ENCODE measurements around the gene GPAT3.
"Not testable (repeated sequence)": the region's sequence is repeated elsewhere in the genome, so short reads cannot be mapped to it uniquely, and the experiment has no call there.

Gene GPAT3

GRCh38 chr4:83552924-83553323 is 17.0 kb downstream of the GPAT3 start:
- DNase-seq: no peak

GRCh38 chr4:83556006-83556707 is 20.2 kb downstream of the GPAT3 start:
- no peak for DNase-seq

- DNase-seq: no peak
These were observed 20.9 kb downstream of the GPAT3 start for GRCh38 chr4:83556816-83557215.

GRCh38 chr4:83558059-83558653 is 22.2 kb downstream of the GPAT3 start:
- DNase-seq: no peak

- no peak for DNase-seq
These were observed 22.8 kb downstream of the GPAT3 start for GRCh38 chr4:83558680-83559079.

- DNase-seq: no peak
These were observed 24.6 kb downstream of the GPAT3 start for GRCh38 chr4:83560523-83560922.

GRCh38 chr4:83561381-83561780 is 25.5 kb downstream of the GPAT3 start:
- no peak for DNase-seq

- DNase-seq: no peak
These were observed 28.1 kb downstream of the GPAT3 start for GRCh38 chr4:83563998-83564397.

GRCh38 chr4:83568062-83568461 is 32.2 kb downstream of the GPAT3 start:
- no peak for DNase-seq

GRCh38 chr4:83569429-83569828 is 33.5 kb downstream of the GPAT3 start:
- DNase-seq: no peak

- DNase-seq: no peak
These were observed 34.1 kb downstream of the GPAT3 start for GRCh38 chr4:83569987-83570386.

GRCh38 chr4:83572848-83573247 is 36.9 kb downstream of the GPAT3 start:
- DNase-seq: no peak

GRCh38 chr4:83574247-83574646 is 38.3 kb downstream of the GPAT3 start:
- DNase-seq: no peak

GRCh38 chr4:83576237-83576636 is 40.3 kb downstream of the GPAT3 start:
- not testable (repeated sequence) for DNase-seq

GRCh38 chr4:83581411-83582288 is 45.7 kb downstream of the GPAT3 start:
- DNase-seq: no peak

GRCh38 chr4:83582289-83582785 is 46.4 kb downstream of the GPAT3 start:
- DNase-seq: no peak

- DNase-seq: no peak
These were observed 50.1 kb downstream of the GPAT3 start for GRCh38 chr4:83585982-83586508.

GRCh38 chr4:83589279-83589678 is 53.4 kb downstream of the GPAT3 start:
- no peak for DNase-seq

GRCh38 chr4:83591056-83591455 is 55.1 kb downstream of the GPAT3 start:
- no peak for DNase-seq

- no peak for DNase-seq
These were observed 55.8 kb downstream of the GPAT3 start for GRCh38 chr4:83591730-83592129.

- no peak for DNase-seq
These were observed 63.3 kb downstream of the GPAT3 start for GRCh38 chr4:83599183-83599582.

- DNase-seq: no peak
These were observed 67.2 kb downstream of the GPAT3 start for GRCh38 chr4:83603129-83603528.

- no peak for DNase-seq
These were observed 68.4 kb downstream of the GPAT3 start for GRCh38 chr4:83604321-83604720.

Data from central memory CD4-positive, alpha-beta T cell (primary cell).